Mammary epithelial cell (primary cell): ENCODE measurements around the gene SEMA3G.

Source experiments
- EZH2 ChIP-seq: IDR thresholded peaks from 2 replicates; pipeline ENCODE4 v1.6.1; 2012; ENCODE audit warnings: low read length, inconsistent platforms, borderline replicate concordance
- TF ChIP-seq, protein P1 (sequence below), 2 donors: IDR thresholded peaks in 1 of 2; conservative IDR thresholded peaks in 1 of 2; 2 replicates each; pipeline ENCODE4 v1.5.1; 2011 to 2012; ENCODE audit warnings: inconsistent platforms in 2 of 2, low read length in 2 of 2, mild to moderate bottlenecking in 2 of 2, control low read depth in 1 of 2, low read depth in 1 of 2; ENCODE audit not compliant: insufficient read depth in 1 of 2; ENCODE audit errors: extremely low read depth in 1 of 2

DNA sequence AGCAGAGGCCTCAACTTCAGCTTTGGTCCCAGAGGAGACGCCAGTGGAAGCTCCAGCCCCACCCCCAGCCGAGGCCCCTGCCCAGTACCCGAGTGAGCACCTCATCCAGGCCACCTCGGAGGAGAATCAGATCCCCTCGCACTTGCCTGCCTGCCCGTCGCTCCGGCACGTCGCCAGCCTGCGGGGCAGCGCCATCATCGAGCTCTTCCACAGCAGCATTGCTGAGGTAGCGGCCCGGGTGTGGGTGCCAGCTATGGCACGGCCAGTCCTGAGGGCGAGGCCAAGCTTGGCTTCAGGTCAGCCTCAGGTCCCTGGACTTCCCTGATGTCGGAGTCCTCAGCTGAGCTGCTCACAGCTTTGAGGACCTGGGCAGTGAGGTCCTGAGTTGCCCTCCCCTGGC, 44.5 kb upstream of the SEMA3G start:
- TF ChIP-seq, protein P1, sequence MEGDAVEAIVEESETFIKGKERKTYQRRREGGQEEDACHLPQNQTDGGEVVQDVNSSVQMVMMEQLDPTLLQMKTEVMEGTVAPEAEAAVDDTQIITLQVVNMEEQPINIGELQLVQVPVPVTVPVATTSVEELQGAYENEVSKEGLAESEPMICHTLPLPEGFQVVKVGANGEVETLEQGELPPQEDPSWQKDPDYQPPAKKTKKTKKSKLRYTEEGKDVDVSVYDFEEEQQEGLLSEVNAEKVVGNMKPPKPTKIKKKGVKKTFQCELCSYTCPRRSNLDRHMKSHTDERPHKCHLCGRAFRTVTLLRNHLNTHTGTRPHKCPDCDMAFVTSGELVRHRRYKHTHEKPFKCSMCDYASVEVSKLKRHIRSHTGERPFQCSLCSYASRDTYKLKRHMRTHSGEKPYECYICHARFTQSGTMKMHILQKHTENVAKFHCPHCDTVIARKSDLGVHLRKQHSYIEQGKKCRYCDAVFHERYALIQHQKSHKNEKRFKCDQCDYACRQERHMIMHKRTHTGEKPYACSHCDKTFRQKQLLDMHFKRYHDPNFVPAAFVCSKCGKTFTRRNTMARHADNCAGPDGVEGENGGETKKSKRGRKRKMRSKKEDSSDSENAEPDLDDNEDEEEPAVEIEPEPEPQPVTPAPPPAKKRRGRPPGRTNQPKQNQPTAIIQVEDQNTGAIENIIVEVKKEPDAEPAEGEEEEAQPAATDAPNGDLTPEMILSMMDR (conservative IDR thresholded peaks at IDR 0.05 in 1 of 2, IDR thresholded peaks at IDR 0.05 in 1 of 2; ENCODE audit: extremely low read depth in 1 of 2, insufficient read depth in 1 of 2, low read depth in 1 of 2, low read length in 2 of 2) = no peak
- TF ChIP-seq EZH2 = no peak
